Kasumi-1 (cell line): ENCODE results near the gene ERFL.
A peak's percentile ranks its signal among the peaks of the same experiment; 100 is the strongest.
"Not testable (repeated sequence)": the region's sequence is repeated elsewhere in the genome, so short reads cannot be mapped to it uniquely, and the experiment has no call there.

Experiments used
- DNase-seq, 2 experiments: peaks; one replicate each; lab custom pipeline; 2025; lab: John Stamatoyannopoulos, UW

The ERFL gene

DNA sequence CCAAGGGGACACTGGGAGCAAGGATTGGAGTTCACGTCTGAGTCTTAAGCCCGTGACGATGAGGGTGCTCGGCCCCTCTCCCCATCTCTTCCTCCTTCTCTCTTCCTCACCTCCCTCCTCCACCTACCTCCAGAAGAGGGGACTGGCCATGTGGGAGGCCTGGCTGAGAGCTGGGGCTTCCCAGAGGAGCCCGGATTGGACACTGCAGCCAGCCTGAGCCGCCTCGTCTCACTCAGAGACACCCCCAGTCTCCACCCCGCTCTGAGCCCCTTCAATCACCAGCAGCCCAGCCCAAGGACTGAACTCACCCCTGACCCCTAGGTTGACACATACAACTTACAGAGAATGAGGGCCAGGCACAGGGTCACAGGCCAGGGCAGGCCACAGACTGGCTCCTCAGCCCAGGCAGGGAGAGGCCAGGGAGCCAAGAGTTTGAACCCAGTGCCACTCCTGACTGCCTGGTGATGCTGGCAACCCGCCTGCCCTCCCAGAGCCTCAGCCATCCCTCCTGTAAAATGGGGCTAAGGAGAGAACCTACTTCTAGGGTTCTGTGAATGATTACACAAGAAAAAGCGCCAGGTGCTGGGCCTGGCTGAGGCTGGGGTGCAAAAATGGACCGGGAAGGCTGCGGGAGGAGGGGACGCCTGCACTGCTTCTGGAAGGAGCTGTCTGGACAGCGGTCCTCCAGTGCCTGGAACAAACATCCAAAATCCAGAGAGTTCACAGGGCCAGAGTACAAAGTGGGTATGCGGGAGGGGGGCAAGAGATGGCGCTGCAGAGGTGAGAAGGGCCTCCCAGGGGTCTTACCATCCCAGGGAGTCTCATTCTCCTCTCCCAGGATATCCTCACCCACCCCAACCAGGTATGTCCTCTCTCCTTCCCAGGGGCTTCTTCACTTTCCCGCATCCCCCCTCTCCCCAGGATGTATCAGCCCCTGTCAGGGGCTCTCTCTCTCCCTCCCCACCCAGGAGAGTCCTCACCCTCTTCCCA, 50.0 kb downstream of the ERFL start:
- DNase-seq, result no peak

- peak; percentile 86 for DNase-seq
Measured at GRCh38 chr19:41876847-41877832, 51.1 kb downstream of the ERFL start, which contains the start of gene CD79A. TSS of gene CD79A (plus strand) at chr19:41877279. CDS start at chr19:41877305, 26 bp downstream.

DNA sequence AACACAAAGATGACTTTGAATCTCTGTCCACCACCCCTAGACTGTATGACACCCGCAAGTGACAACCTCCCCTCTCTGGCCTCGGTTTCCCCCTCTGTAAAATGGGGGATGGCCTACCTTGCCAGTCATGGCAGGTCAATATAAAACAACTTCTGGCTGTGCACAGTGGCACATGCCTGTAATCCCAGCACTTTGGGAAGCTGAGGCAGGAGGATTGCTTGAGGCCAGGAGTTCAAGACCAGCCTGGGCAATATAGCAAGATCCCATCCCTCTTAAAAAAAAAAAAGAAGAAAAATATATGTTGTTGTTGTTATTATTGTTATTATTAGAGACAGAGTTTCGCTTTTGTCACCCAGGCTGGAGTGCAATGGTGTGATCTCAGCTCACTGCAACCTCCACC, 52.3 kb downstream of the ERFL start:
- not testable (repeated sequence) for DNase-seq

DNA sequence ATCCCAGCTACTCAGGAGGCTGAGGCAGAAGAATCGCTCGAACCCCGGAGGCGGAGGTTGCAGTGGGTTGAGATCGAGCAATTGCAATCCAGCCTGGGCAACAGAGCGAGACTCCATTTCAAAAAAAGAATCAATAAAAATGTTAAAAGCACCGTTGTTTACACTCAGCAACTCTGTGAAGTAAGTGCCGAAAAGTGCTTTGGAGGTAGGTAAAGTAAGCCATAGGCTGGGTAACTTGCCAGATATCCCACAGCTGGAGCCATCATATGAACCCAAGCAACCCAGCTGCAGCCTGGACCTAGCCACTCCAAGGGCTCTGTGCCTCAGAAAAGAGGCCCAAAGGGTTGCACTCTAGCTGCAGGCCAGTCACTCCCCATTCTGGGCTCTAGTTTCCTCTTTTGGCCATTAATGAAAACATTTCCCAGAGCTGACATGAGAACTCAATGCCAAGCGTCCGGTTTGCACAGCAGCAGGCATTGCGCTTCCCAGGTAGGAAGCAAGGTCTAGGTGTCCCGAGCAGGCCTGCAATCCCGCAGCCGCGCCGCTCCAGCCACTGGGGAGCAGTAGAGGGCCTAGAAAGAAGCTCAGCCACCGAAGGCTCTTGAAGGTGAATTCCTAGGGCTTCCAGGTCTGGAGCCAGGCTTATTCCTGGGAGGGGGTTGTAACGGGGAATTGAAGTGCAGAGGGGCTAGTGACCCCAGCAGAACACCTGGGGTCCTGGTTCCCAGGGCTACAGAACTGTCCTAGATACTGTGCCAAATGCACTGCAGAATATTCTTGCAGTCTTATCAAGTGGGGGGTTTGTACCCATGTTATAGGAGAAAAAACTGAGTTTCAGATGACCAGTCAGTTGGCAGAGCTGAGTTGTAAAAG, 55.2 kb downstream of the ERFL start:
- DNase-seq, result peak; percentile 74 to 75

DNA sequence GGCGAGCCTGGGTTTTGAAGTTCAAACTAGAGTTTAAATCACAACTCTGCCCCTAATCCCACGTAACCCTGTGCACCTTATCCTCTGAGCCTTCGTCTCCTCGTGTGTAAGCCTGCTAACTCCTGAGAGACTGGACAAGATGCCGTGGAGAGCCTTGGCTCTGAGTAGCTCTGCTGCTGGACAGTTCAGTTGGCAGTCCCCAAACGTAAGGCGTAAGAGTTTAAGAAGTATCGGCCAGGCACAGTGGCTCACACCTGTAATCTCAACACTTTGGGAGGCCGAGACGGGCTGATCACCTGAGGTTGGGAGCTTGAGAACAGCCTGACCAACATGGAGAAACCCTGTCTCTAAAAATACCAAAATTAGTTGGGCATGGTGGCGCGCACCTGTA, 55.9 kb downstream of the ERFL start:
- DNase-seq, result no peak

GRCh38 chr19:41871573-41872383, 56.5 kb downstream of the ERFL start:
- peak; percentile 94 to 96 for DNase-seq

DNA sequence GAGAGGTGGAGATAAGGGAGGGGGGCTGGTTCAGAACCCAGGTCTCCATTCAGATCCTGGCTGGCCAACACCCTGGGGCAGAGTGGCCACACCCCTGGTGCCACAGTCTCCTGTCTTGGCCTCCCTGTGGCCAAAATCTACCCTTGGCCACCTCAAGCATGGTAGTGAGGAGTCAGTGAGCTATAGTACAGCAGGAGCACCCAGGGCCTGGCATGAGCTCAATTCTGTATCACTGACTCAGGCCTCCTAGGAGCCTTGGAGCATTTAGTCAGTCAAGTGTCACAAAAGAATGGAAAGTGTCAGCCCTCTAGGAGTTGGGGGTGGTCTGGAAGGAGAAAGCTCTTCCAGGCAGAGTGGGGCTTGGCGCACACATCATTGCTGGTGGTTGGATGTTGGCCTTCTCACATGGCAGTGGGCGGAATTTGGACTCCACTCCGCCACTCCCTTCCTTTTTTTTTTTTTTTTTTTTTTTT, 57.8 kb downstream of the ERFL start:
- DNase-seq, result peak; percentile 39 to 49

DNA sequence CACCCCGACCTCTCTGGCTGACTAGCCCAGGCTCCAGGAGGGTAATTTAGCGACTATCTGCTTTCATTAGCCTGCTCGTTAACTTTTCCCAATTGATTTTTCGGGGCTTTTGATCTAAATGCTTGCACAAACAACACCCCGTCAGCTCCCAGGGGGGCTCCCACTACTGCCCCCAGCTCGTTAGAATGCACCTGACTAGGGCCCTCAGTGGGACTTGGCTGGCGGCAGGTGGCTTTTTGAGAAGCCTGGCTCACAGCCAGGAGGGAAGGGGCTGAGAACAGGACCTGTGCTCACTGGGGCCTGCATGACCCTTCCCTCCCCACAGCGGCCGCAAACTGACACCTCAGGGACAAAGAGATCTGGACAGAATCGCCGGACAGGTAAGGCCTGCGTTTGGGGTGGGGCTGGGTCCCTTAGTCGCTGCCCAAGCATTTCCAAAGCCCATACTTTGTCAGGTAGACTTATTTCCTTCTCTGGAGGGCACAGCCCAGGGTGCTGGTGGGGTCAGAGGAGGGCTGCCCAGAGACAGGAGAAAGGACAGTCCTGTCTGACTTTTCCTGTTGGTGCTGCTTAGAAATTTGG, 58.8 kb downstream of the ERFL start:
- no peak for DNase-seq

- DNase-seq, result no peak
Measured at GRCh38 chr19:41868989-41869300, 59.3 kb downstream of the ERFL start.

DNA sequence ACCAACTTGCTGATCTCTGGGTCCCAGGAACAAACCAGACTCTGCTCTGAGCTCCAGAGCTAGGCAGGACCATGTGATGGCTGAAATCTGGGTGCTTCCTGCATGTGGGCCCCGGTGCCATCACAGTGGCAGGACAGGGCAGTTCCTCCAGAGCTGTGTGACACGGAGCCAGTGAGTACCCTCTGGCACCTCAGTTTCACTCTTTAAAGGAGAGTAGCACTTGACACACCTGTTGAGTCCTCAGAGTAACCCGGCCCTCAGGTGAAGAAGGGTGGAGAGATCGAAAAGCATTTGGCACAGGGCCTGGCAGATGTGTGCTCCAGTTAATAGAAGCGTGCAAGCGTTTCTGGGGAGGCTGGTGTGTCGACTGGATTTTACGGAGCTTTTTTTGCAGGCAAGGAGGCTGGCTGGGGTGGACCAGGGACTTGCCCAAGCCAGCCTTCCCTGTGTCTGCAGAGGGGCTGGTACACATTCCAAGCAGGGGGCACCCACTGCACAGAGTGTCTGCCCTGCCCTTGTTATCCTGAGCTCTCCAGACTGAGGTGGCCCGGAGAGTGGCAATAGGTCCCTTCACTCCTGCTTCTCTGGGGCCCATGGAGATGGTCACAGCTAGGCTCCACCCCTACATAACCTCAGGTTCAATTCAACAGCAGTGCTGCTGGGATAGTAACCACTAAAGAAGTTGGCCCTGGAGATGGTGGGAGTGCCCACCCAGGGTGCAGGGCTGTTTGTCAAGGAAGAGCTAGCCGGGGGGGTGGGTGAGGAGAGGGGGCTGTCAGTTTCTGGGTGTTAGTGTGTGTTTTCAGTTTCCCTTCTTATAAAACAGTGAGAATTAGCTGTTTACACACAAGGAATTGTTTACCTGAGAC, 59.9 kb downstream of the ERFL start:
- DNase-seq, result no peak

- DNase-seq, result no peak
Measured at GRCh38 chr19:41866284-41866683, 62.0 kb downstream of the ERFL start.

DNA sequence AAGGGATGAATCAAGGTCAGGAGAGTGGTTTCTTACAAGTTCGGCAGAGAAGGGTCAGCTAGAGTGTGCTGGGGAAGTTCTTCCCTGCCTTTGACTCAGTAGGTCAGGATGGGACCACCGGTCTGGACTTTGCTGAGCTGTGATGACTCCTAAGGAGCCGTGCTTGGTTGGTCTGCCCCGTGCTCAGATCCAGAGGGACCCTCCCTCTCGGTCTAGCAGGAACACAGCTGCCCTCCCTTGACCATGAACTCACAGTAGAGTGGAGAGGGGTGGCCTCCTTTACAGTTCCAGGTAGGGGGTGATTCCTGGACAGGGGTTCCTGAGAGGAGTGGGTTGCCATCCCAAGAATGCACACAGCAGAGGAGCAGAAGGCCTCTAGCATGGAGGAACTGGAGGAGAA, 63.9 kb downstream of the ERFL start:
- DNase-seq, result no peak

GRCh38 chr19:41863209-41863931, 64.9 kb downstream of the ERFL start:
- peak; percentile 81 to 86 for DNase-seq

DNA sequence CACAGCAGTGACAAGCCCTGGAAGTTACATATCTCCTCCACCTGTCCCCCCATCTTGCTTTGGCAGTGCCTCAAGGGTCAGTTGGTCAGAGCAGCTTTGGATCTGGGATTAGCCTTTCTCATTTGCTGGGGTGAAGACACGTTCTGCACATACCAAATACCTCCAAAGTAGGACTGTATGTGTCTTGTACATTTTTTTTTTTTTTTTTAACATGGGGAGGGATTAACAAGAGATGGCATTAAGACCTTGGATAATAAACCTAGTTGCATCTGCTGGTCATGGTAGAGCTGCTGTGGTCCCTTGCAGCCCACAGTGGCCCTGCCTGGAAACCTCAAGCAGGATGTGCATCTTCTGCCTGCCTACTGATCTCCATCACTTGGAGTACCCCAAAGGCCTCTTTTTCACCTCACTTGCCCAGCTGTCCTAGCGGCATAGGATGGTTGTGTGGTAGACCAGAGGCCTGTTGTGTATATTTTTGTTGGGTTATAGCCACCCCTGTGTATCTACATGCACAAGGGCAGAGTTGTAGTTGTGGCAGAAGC, 65.7 kb downstream of the ERFL start:
- DNase-seq, result no peak

GRCh38 chr19:41861846-41862245, 66.4 kb downstream of the ERFL start:
- no peak for DNase-seq

DNA sequence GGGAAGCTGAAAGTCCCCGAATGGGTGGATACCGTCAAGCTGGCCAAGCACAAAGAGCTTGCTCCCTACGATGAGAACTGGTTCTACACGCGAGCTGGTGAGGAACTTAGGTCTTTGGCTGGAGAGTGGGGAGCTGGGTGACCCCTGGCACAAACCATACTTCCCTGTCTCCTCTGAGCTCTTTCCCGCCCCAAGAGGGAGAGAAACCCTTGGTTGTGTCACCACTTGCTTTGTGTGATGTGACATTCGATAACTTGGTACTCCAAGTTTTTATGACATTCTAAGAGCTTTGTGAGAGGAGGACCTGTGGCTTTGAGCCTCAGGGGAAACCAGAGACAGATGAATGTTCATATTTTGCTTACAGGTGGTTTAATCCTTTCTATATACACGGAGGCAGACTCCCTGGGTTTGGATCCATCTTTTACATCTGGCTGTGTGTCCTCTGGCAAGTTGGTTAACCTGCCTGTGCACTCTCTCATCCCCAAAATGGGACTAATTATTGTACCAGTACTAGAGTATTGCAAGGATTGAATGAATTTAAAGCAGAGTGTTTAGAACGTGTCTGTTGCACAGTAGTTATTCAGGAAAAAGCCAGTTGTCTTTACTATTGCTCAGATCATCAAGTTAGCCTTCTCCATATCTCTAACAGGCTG, 67.0 kb downstream of the ERFL start:
- no peak for DNase-seq

DNA sequence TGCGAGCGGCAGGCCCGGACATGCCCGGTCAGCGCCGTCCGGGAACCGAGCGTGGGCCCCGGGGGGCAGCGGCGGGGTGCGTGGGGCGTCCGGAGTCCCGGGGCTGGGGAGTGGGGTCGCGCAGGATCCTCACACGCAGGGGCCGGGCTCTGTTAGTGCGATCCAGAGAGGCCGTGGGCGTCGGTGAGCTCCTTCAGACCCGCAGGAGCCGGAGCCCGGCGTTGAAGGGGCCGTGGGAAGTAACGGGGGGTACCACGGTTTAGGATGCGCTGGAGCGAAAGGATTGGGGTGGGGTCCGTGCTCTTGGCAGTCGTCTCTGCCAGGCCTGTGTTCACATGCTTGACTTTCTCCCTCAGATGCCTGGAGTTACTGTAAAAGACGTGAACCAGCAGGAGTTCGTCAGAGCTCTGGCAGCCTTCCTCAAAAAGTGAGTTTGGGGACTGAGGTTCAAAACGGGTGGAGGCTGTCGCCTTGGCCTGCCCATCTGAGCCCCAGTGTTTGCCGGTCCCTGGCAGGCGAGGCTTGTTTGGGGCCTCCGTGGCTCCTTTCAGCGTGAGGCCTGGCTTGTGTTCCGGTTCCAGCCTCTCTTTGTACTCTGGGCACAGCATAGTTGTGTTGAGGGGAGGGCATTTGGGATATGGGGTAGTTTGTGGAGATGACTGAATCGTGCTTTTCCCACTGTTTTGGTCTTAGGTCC, 67.7 kb downstream of the ERFL start:
- DNase-seq, result no peak
